ENCODE measurements around the gene KLF15. TPM values are rescaled to one million over a fixed set of nuclear protein-coding genes. Genes with fewer than 3 reads are reported as not detected.

KLF15 gene
- total and polyA plus RNA-seq, 2 experiments from 2014 or later = 1.8 to 16.7 TPM

DNA sequence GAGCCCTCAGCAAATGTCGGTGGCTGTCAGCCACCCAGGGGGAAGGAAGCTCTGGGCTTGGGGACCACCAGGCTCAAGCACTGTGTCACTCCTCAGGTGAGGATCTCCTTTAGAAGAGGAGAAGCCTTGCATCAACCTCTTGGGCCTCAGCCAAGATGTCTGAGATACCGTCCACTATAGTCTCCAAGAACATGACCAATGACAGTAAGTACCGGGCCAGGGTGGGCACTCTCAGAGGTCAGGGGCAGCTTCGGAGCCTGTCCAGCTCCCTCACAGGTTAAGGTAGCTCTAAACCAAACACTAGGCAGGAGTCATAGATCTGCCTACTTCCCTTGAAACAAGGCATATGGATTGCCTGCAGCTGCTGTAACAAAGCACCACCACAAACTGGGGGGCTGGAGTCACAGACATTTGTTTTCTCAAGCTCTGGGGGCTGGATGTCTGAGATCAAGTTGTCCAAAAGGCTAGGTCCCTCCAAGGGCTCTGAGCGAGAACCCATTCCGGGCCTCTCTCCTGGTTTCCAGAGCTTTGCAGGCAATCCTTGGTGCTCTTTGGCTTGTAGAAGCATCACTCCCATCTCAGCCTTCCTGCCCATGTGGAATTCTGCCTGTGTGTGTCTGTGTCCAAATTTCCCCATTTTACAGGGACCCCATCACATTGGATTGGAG is 38.8 kb upstream of the KLF15 start:
- Histone ChIP-seq H3K79me2 (no peaks in the 10 kb centered on the region), H3K4me1 (ENCODE audit: insufficient read depth) (peaks cover 3% of the 10 kb centered on the region), H3K27ac (no peak overlapping the region), H3K4me2 (no peak overlapping the region), H4K20me1 (ENCODE audit: insufficient read depth, poor library complexity, severe bottlenecking) (no peaks in the 10 kb centered on the region), H2AFZ (no peak overlapping the region), H3K9me2 (replicated peaks; ENCODE audit: insufficient read depth) (no peaks in the 10 kb centered on the region), H3K9me3 (ENCODE audit: low read depth) (no peaks in the 10 kb centered on the region), H3K4me3 (no peak overlapping the region), H3K36me3 (replicated peaks; ENCODE audit: insufficient read depth, low read depth) (no peaks in the 10 kb centered on the region), H3K27me3 (peaks cover 20% of the 10 kb centered on the region)
- DNase-seq (ENCODE audit: low spot score) = no peak
- TF ChIP-seq, protein P1, sequence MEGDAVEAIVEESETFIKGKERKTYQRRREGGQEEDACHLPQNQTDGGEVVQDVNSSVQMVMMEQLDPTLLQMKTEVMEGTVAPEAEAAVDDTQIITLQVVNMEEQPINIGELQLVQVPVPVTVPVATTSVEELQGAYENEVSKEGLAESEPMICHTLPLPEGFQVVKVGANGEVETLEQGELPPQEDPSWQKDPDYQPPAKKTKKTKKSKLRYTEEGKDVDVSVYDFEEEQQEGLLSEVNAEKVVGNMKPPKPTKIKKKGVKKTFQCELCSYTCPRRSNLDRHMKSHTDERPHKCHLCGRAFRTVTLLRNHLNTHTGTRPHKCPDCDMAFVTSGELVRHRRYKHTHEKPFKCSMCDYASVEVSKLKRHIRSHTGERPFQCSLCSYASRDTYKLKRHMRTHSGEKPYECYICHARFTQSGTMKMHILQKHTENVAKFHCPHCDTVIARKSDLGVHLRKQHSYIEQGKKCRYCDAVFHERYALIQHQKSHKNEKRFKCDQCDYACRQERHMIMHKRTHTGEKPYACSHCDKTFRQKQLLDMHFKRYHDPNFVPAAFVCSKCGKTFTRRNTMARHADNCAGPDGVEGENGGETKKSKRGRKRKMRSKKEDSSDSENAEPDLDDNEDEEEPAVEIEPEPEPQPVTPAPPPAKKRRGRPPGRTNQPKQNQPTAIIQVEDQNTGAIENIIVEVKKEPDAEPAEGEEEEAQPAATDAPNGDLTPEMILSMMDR (IDR thresholded peaks at IDR 0.05; ENCODE audit: poor library complexity) = no peak
- TF ChIP-seq EZH2 (IDR thresholded peaks at IDR 0.05; ENCODE audit: borderline replicate concordance) = no peak
- WGBS (ENCODE audit: low lambda C conversion rate, missing lambda C conversion rate) = 98% methylated on average over 6 of the region's 6 CpGs

DNA sequence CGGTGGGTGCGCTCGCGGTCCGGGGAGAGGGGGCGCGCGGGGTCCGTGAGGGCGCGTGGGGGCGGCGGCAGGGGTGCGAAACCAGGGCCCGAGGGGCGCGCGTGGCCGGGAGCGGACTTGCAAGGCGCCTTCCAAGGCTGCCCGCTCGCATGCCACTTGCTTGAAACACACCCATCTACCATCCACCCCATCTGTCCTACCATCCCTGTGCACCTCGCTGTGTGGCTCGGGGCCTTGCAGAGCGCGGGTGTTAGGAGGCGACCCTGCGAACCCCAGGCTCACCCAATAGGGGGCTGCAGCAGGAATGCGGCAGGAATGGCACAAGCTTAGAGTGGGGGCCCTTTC is 37.7 kb upstream of the KLF15 start:
- H3K4me2 ChIP-seq = peak overlapping the region; percentile 91
- peak overlapping the region; percentile 82 for H2AFZ ChIP-seq
- no peaks in the 10 kb centered on the region for H3K36me3 ChIP-seq (replicated peaks; ENCODE audit: insufficient read depth, low read depth)
- 21% methylated on average over 18 of the region's 30 CpGs for WGBS (ENCODE audit: low lambda C conversion rate, missing lambda C conversion rate)
- H3K9me2 ChIP-seq (replicated peaks; ENCODE audit: insufficient read depth) = no peaks in the 10 kb centered on the region
- no peak overlapping the region for H3K27ac ChIP-seq
- H3K4me3 ChIP-seq = no peak overlapping the region
- H3K9me3 ChIP-seq (ENCODE audit: low read depth) = no peaks in the 10 kb centered on the region
- no peak for TF ChIP-seq EZH2phosphoT487 (IDR thresholded peaks at IDR 0.05; ENCODE audit: low read depth, severe bottlenecking, unreplicated experiment)
- TF ChIP-seq EZH2 (IDR thresholded peaks at IDR 0.05; ENCODE audit: borderline replicate concordance) = no peak
- TF ChIP-seq, protein P1 (IDR thresholded peaks at IDR 0.05; ENCODE audit: poor library complexity) = no peak
- H4K20me1 ChIP-seq (ENCODE audit: insufficient read depth, poor library complexity, severe bottlenecking) = no peaks in the 10 kb centered on the region
- peaks cover 3% of the 10 kb centered on the region for H3K4me1 ChIP-seq (ENCODE audit: insufficient read depth)
- no peak for DNase-seq (ENCODE audit: low spot score)
- peaks cover 20% of the 10 kb centered on the region for H3K27me3 ChIP-seq
- H3K79me2 ChIP-seq = no peaks in the 10 kb centered on the region

DNA sequence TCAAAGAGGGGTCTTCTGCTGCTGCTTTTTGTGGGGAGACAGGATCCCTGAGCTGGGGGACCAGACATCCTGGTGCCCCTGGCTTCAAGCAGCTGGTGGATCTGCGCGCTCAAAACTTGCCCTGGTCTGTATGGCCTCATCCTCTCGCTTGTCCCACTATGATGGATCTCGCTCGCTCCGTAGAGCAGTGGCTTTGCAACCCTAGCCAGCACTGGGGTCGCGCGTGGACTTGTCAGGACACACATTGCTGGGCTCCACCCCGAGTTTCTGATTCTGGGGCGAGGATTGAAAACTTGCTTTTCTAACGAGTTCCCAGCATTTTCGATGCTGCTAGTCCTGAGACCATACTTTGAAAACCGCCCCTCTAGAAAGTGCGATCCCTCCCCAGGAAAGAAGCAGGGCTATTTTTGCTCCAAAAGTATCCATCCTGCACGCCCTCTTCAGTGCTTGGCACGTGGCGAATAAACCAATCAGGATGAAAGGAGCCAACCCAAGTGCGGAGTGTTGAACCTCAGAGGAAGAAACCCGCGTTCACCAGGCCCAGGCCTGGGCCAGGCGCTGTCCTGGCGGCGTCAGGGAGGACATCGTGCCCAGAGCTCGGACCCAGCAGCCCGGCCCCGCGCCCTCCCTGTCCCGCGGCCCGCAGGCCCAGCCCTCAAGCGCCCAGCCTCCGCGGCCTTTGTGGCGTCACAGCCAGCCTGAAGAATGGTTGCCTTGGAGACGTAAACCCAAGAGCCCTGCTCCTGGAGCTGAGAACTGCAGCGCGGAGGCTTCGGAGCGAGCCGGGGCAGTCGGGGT is 37.2 kb upstream of the KLF15 start, which contains the start of gene CFAP100:
Gene CFAP100, plus strand, starts transcription at position 731 of the 798 bp plus-strand sequence. CDS start 1,092 bp downstream, outside the sequence.
- Histone ChIP-seq H3K9me3 (ENCODE audit: low read depth) (no peaks in the 10 kb centered on the region), H3K4me1 (ENCODE audit: insufficient read depth) (peaks cover 3% of the 10 kb centered on the region), H3K79me2 (no peaks in the 10 kb centered on the region), H3K27ac (no peak within 1 kb of the TSS), H3K4me3 (no peak within 1 kb of the TSS), H4K20me1 (ENCODE audit: insufficient read depth, poor library complexity, severe bottlenecking) (no peaks in the 10 kb centered on the region), H3K36me3 (replicated peaks; ENCODE audit: insufficient read depth, low read depth) (no peaks in the 10 kb centered on the region), H3K27me3 (peaks cover 20% of the 10 kb centered on the region), H2AFZ (peak within 1 kb of the TSS; percentile 82), H3K4me2 (peak within 1 kb of the TSS; percentile 91), H3K9me2 (replicated peaks; ENCODE audit: insufficient read depth) (no peaks in the 10 kb centered on the region)
- WGBS (ENCODE audit: low lambda C conversion rate, missing lambda C conversion rate) = 45% methylated on average over 35 of the region's 43 CpGs
- TF ChIP-seq EZH2phosphoT487 (IDR thresholded peaks at IDR 0.05; ENCODE audit: low read depth, severe bottlenecking, unreplicated experiment) (no peak), EZH2 (IDR thresholded peaks at IDR 0.05; ENCODE audit: borderline replicate concordance) (no peak)
- TF ChIP-seq, protein P1 (IDR thresholded peaks at IDR 0.05; ENCODE audit: poor library complexity) = no peak
- peak; percentile 77 for DNase-seq (ENCODE audit: low spot score)

All from hepatocyte (in vitro differentiated cells).